B cell (primary cell): ENCODE data around the gene ARGLU1. TPM values are rescaled to one million over a fixed set of nuclear protein-coding genes. Genes with fewer than 3 reads are reported as not detected.

ENCODE experiments used
- ATAC-seq: fragments of 200-7000 bp; cut with Tn5 transposase; one replicate; pipeline ENCODE4 v1.10.0; 2021; ENCODE audit warnings: low read depth, mild to moderate bottlenecking, moderate number of reproducible peaks, moderate library complexity
- CTCF ChIA-PET: fragments of 350-600 bp; sonication (Branson Sonifier 250); formaldehyde crosslinking; loops from one replicate; lab custom pipeline; 2021; ENCODE audit warnings: antibody characterized with exemption, inconsistent platforms; lab: Charles Lee
- POLR2A ChIA-PET: fragments of 350-600 bp; sonication (Branson Sonifier 250); formaldehyde crosslinking; loops from one replicate; lab custom pipeline; 2021; ENCODE audit warnings: antibody characterized with exemption; lab: Charles Lee
- DNase-seq: peaks from one replicate; pipeline ENCODE4 v3.0.0; 2013
- H2AFZ ChIP-seq: 2 replicates; pipeline ENCODE4 v1.6.1; 2012; ENCODE audit warnings: mild to moderate bottlenecking, low read depth, low read length; ENCODE audit not compliant: insufficient read depth, poor library complexity, severe bottlenecking
- H3K27ac ChIP-seq, 2 donors: 1 replicate in 1 of 2; 2 replicates in 1 of 2; pipeline ENCODE4 v1.5.1; 2012 to 2013; ENCODE audit warnings: low read length in 2 of 2, mild to moderate bottlenecking in 2 of 2, moderate library complexity in 1 of 2
- H3K27me3 ChIP-seq, 4 experiments: fragments of 200-600 bp in 1 of 4; sonication (generic) in 1 of 4; replicated peaks in 1 of 4; 1 replicate in 2 of 4; 2 replicates in 2 of 4; pipeline versions ENCODE4 v1.6.1 to v1.7.0; 2013 to 2016; ENCODE audit warnings: low read length in 3 of 4, mild to moderate bottlenecking in 2 of 4, mixed read lengths in 1 of 4, moderate library complexity in 1 of 4; ENCODE audit not compliant: insufficient read depth in 4 of 4, control insufficient read depth in 3 of 4; ENCODE audit errors: control extremely low read depth in 1 of 4
- H3K36me3 ChIP-seq, 2 experiments: replicated peaks in 1 of 2; 1 replicate in 1 of 2; 2 replicates in 1 of 2; pipeline versions ENCODE4 v1.6.1 to v1.7.1; 2013; ENCODE audit warnings: low read length in 1 of 2; ENCODE audit not compliant: insufficient read depth in 2 of 2, control insufficient read depth in 1 of 2; ENCODE audit errors: control extremely low read depth in 1 of 2, extremely low read depth in 1 of 2
- H3K4me1 ChIP-seq, 2 donors: fragments of 200-600 bp in 1 of 2; sonication (generic) in 1 of 2; 1 replicate in 1 of 2; 2 replicates in 1 of 2; pipeline versions ENCODE4 v1.5.1 to v1.6.1; 2013 to 2017; ENCODE audit warnings: low read length in 2 of 2; ENCODE audit not compliant: control insufficient read depth in 2 of 2, insufficient read depth in 2 of 2
- H3K4me2 ChIP-seq: replicated peaks from 2 replicates; pipeline ENCODE3; 2012; ENCODE audit warnings: mild to moderate bottlenecking, low read depth, low read length; ENCODE audit not compliant: poor library complexity, severe bottlenecking
- H3K4me3 ChIP-seq, 5 experiments: fragments of 200-600 bp in 1 of 5; sonication (generic) in 1 of 5; 1 replicate in 3 of 5; 2 replicates in 2 of 5; pipeline versions ENCODE4 v1.5.1 to v1.7.0; 2011 to 2016; ENCODE audit warnings: low read length in 4 of 5, mild to moderate bottlenecking in 4 of 5, low read depth in 2 of 5, control low read depth in 1 of 5, moderate library complexity in 1 of 5; ENCODE audit not compliant: insufficient read depth in 1 of 5; ENCODE audit errors: control extremely low read depth in 1 of 5, extremely low read depth in 1 of 5
- H3K79me2 ChIP-seq: fragments of 200-600 bp; sonication (generic); one replicate; pipeline ENCODE4 v1.6.0; 2016; ENCODE audit warnings: low read length; ENCODE audit not compliant: control insufficient read depth, insufficient read depth
- H3K9ac ChIP-seq: fragments of 200-600 bp; sonication (generic); 2 replicates; pipeline ENCODE4 v1.6.1; 2017; ENCODE audit warnings: mild to moderate bottlenecking, low read length, moderate library complexity
- H3K9me3 ChIP-seq, 3 donors: one replicate each; pipeline versions ENCODE4 v1.6.1 to v1.7.1; 2013; ENCODE audit warnings: low read length in 2 of 3; ENCODE audit not compliant: control insufficient read depth in 2 of 3, insufficient read depth in 1 of 3; ENCODE audit errors: control extremely low read depth in 1 of 3
- H4K20me1 ChIP-seq: 2 replicates; pipeline ENCODE4 v1.6.0; 2012; ENCODE audit warnings: mild to moderate bottlenecking, low read length; ENCODE audit not compliant: insufficient read depth, control insufficient read depth, poor library complexity, severe bottlenecking
- H3K27ac Mint-ChIP-seq: one replicate; pipeline ENCODE4 v1.8.0; 2021; ENCODE audit warnings: mixed read lengths
- H3K27me3 Mint-ChIP-seq: one replicate; pipeline ENCODE4 v1.8.0; 2021; ENCODE audit warnings: mixed read lengths
- H3K4me1 Mint-ChIP-seq: one replicate; pipeline ENCODE4 v1.8.0; 2021; ENCODE audit warnings: mixed read lengths
- H3K4me3 Mint-ChIP-seq: one replicate; pipeline ENCODE4 v1.8.0; 2021; ENCODE audit warnings: mixed read lengths
- H3K9me3 Mint-ChIP-seq: one replicate; pipeline ENCODE4 v1.8.0; 2022; ENCODE audit warnings: mixed read lengths; ENCODE audit not compliant: insufficient read depth
- EZH2 ChIP-seq: IDR thresholded peaks from 2 replicates; pipeline ENCODE4 v1.6.1; 2012; ENCODE audit warnings: borderline replicate concordance, low read depth, mild to moderate bottlenecking, moderate library complexity, low read length; ENCODE audit not compliant: insufficient read depth, poor library complexity, severe bottlenecking
- WGBS: methylation state at CpG from one replicate; pipeline ENCODE4 v1.1.5; 2013; ENCODE audit warnings: missing lambda C conversion rate; ENCODE audit not compliant: insufficient coverage; 5-methylcytosine and 5-hydroxymethylcytosine counted together
- intact Hi-C: fragments of 100-400 bp; cut with micrococcal nuclease; formaldehyde crosslinking; loops from one replicate; pipeline ENCODE4 v1.10.0; 2022
- polyA plus RNA-seq: library from polyadenylated mRNA; depleted of rRNA; stranded (reverse); fragments of >200 nt; gene quantifications from 2 replicates; pipeline ENCODE4 v1.2.3, GENCODE V29; 2012
- total RNA-seq, 2 donors: library from RNA; stranded (reverse); fragments of 120-200 nt in 1 of 2; gene quantifications; 1 replicate in 1 of 2; 2 replicates in 1 of 2; pipeline versions ENCODE4 v1.2.3 to v1.2.4, GENCODE V29; 2013 to 2022
- TF ChIP-seq, protein P1 (sequence below): fragments of 200-600 bp; IDR thresholded peaks from one replicate; pipeline ENCODE4 v1.8.0; 2022; ENCODE audit warnings: antibody characterized with exemption, mild to moderate bottlenecking

ARGLU1 gene
- total and polyA plus RNA-seq, 2 donors (not counting 1 experiment from before 2014, with no cell fraction given) = 170 to 261 TPM

DNA sequence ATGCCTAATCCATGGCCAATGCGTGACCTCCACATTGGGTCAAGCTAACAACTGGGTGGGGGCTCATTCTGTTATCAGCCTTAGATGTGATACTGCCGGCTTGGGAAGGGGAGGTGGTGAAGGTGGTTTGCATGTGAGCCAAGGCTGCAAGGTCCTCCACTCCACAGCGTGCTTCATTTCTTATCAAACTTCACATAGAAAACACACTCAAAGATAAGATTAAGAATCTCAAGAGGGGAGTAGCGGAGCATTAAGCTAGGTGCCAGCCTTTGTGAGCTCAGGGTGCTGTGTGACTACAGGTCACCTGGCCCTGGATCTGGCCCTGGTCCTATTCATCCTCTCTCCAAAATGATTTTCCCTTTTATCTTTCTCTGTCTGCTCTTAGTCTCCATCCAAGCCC, 13.3 kb upstream of the ARGLU1 start:
- no peaks in the 10 kb centered on the region for H3K27me3 Mint-ChIP-seq
- H3K4me1 ChIP-seq = no peaks in the 10 kb centered on the region
- no peak overlapping the region for H3K4me3 ChIP-seq
- no peak overlapping the region for H3K27ac Mint-ChIP-seq
- no peak for ATAC-seq
- peaks cover 0 to 20% (median 9%) of the 10 kb centered on the region in 3 donors for H3K9me3 ChIP-seq
- no peak overlapping the region for H3K27ac ChIP-seq
- no peak overlapping the region for H3K4me2 ChIP-seq
- H3K9me3 Mint-ChIP-seq = peaks cover 13% of the 10 kb centered on the region
- H3K4me1 Mint-ChIP-seq = no peaks in the 10 kb centered on the region
- WGBS = no CpG with 5 or more reads among the region's 4 CpGs
- H3K9ac ChIP-seq = no peak overlapping the region
- H3K36me3 ChIP-seq = no peaks in the 10 kb centered on the region
- no peak for TF ChIP-seq EZH2
- TF ChIP-seq, protein P1, sequence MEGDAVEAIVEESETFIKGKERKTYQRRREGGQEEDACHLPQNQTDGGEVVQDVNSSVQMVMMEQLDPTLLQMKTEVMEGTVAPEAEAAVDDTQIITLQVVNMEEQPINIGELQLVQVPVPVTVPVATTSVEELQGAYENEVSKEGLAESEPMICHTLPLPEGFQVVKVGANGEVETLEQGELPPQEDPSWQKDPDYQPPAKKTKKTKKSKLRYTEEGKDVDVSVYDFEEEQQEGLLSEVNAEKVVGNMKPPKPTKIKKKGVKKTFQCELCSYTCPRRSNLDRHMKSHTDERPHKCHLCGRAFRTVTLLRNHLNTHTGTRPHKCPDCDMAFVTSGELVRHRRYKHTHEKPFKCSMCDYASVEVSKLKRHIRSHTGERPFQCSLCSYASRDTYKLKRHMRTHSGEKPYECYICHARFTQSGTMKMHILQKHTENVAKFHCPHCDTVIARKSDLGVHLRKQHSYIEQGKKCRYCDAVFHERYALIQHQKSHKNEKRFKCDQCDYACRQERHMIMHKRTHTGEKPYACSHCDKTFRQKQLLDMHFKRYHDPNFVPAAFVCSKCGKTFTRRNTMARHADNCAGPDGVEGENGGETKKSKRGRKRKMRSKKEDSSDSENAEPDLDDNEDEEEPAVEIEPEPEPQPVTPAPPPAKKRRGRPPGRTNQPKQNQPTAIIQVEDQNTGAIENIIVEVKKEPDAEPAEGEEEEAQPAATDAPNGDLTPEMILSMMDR = no peak
- intact Hi-C loops = no loop called here
- H3K4me3 Mint-ChIP-seq = no peak overlapping the region
- CTCF ChIA-PET = no interaction called here
- no peak overlapping the region for H2AFZ ChIP-seq
- POLR2A ChIA-PET = no interaction called here
- no peaks in the 10 kb centered on the region for H4K20me1 ChIP-seq
- H3K27me3 ChIP-seq = no peaks in the 10 kb centered on the region
- no peaks in the 10 kb centered on the region for H3K79me2 ChIP-seq
- DNase-seq = no peak

DNA sequence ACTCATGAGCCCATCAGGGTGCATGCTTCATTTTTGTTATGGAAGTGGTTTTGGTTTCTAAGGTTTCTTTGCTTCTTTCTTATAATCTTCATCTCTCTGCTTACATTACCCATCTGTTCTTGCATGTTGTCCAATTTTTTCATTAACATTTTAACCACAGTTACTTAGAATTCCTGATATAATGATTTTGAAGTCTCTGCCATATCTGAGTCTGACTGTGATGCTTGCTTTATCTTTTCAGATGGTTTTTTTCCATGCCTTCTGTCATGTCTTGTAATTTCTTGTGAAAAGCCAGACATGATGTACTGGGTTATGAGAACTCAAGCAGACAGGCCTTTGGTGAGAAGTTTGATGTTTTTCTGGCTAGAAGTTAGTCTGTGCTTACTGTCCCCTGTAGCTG, 8.0 kb upstream of the ARGLU1 start:
- Mint-ChIP-seq H3K27ac (no peak overlapping the region), H3K4me1 (no peaks in the 10 kb centered on the region), H3K27me3 (no peaks in the 10 kb centered on the region), H3K4me3 (no peak overlapping the region), H3K9me3 (peaks cover 3% of the 10 kb centered on the region)
- intact Hi-C loops = no loop called here
- H3K27me3 ChIP-seq = no peaks in the 10 kb centered on the region
- no peak overlapping the region for H3K4me3 ChIP-seq
- TF ChIP-seq, protein P1 = no peak
- no peak for TF ChIP-seq EZH2
- H2AFZ ChIP-seq = no peak overlapping the region
- H3K9me3 ChIP-seq = no peaks in the 10 kb centered on the region
- no peak for DNase-seq
- no peaks in the 10 kb centered on the region for H3K79me2 ChIP-seq
- H3K27ac ChIP-seq = no peak overlapping the region
- no peak overlapping the region for H3K4me2 ChIP-seq
- H3K36me3 ChIP-seq = no peaks in the 10 kb centered on the region
- ChIA-PET CTCF (no interaction called here), POLR2A (no interaction called here)
- no peaks in the 10 kb centered on the region for H3K4me1 ChIP-seq
- ATAC-seq = no peak
- no peaks in the 10 kb centered on the region for H4K20me1 ChIP-seq
- no peak overlapping the region for H3K9ac ChIP-seq
